SK-N-MC (cell line): Measurements from ENCODE around the gene FBXO24.

Experiments used
- EZH2 ChIP-seq: fragments of 200-600 bp; sonication (generic); IDR thresholded peaks from one replicate; pipeline ENCODE4 v1.6.1; 2017; ENCODE audit warnings: antibody characterized with exemption
- POLR2AphosphoS5 ChIP-seq: IDR thresholded peaks from 2 replicates; pipeline ENCODE4 v1.6.1; 2012; ENCODE audit warnings: mild to moderate bottlenecking, low read depth, low read length, borderline replicate concordance

- TF ChIP-seq EZH2 (no peak), POLR2AphosphoS5 (no peak)
Measured at GRCh38 chr7:100603726-100604027, 17.5 kb downstream of the FBXO24 start.
